HepG2 (cell line): ENCODE measurements around the gene RRP12. TPM values are rescaled to one million over a fixed set of nuclear protein-coding genes. Genes with fewer than 3 reads are reported as not detected.

Experiments
- ARID2 ChIP-seq: sonication (generic); formaldehyde crosslinking; IDR thresholded peaks from 2 replicates; pipeline ENCODE4 v1.8.1; 2022; ENCODE audit warnings: mild to moderate bottlenecking, missing genetic modification reagents, borderline replicate concordance
- BORCS8-MEF2B ChIP-seq: sonication (generic); formaldehyde crosslinking; IDR thresholded peaks from 2 replicates; pipeline ENCODE4 v1.8.0; 2022; ENCODE audit warnings: mild to moderate bottlenecking, missing genetic modification reagents
- FIP1L1 ChIP-seq: fragments of 200-400 bp; formaldehyde crosslinking; IDR thresholded peaks from 2 replicates; pipeline ENCODE4 v1.6.1; 2018; ENCODE audit warnings: low read depth, mild to moderate bottlenecking, low read length, moderate library complexity, borderline replicate concordance; ENCODE audit not compliant: insufficient read depth
- HOXA5 ChIP-seq: sonication (generic); formaldehyde crosslinking; IDR thresholded peaks from 2 replicates; pipeline ENCODE4 v1.4.0; 2020; ENCODE audit warnings: missing genetic modification reagents
- IRF9 ChIP-seq: sonication (generic); formaldehyde crosslinking; IDR thresholded peaks from 2 replicates; pipeline ENCODE4 v1.8.0; 2022; ENCODE audit warnings: missing genetic modification reagents, mild to moderate bottlenecking, borderline replicate concordance
- KDM4B ChIP-seq: sonication (generic); formaldehyde crosslinking; IDR thresholded peaks from 2 replicates; pipeline ENCODE4 v1.4.0; 2020; ENCODE audit warnings: missing genetic modification reagents
- REL ChIP-seq: sonication (generic); formaldehyde crosslinking; conservative IDR thresholded peaks from 2 replicates; pipeline ENCODE4 v1.8.0; 2022; ENCODE audit warnings: mild to moderate bottlenecking, missing genetic modification reagents, moderate library complexity
- REPIN1 ChIP-seq: sonication (generic); formaldehyde crosslinking; IDR thresholded peaks from 2 replicates; pipeline ENCODE4 v1.8.0; 2022; ENCODE audit warnings: missing genetic modification reagents, low read depth, mild to moderate bottlenecking, borderline replicate concordance
- RFX1 ChIP-seq: fragments of 450-650 bp; IDR thresholded peaks from 2 replicates; pipeline ENCODE4 v1.6.1; 2017
- TOPORS ChIP-seq: sonication (generic); formaldehyde crosslinking; IDR thresholded peaks from 2 replicates; pipeline ENCODE4 v1.8.0; 2023; ENCODE audit warnings: mild to moderate bottlenecking, missing genetic modification reagents
- ZNF281 ChIP-seq: sonication (generic); formaldehyde crosslinking; IDR thresholded peaks from 2 replicates; pipeline ENCODE4 v1.4.0; 2020; ENCODE audit warnings: missing genetic modification reagents, borderline replicate concordance
- ZNF331 ChIP-seq: sonication (generic); formaldehyde crosslinking; IDR thresholded peaks from 2 replicates; pipeline ENCODE4 v1.4.0; 2020; ENCODE audit warnings: missing genetic modification reagents
- ZNF570 ChIP-seq: sonication (generic); formaldehyde crosslinking; IDR thresholded peaks from 2 replicates; pipeline ENCODE4 v1.4.0; 2020; ENCODE audit warnings: mild to moderate bottlenecking, missing genetic modification reagents, borderline replicate concordance
- ZNF589 ChIP-seq: sonication (generic); formaldehyde crosslinking; conservative IDR thresholded peaks from 2 replicates; pipeline ENCODE4 v1.8.0; 2022; ENCODE audit warnings: mild to moderate bottlenecking, moderate library complexity, missing genetic modification reagents
- ZNF607 ChIP-seq: sonication (generic); formaldehyde crosslinking; IDR thresholded peaks from 2 replicates; pipeline ENCODE4 v1.5.1; 2020; ENCODE audit warnings: missing genetic modification reagents, mild to moderate bottlenecking, borderline replicate concordance
- ZNF709 ChIP-seq: sonication (generic); formaldehyde crosslinking; IDR thresholded peaks from 2 replicates; pipeline ENCODE4 v1.5.0; 2020; ENCODE audit warnings: mild to moderate bottlenecking, missing genetic modification reagents
- polyA plus RNA-seq, 8 experiments: library from polyadenylated mRNA; depleted of rRNA in 3 of 8; stranded (reverse) in 7 of 8; unstranded in 1 of 8; fragments of >200 nt; fragmentation: Illumina TruSeq in 4 of 8; extraction: Trizol in 4 of 8; gene quantifications; 2 replicates each; pipeline versions ENCODE4 v1.2.1 to v1.2.3, GENCODE V29; 2011 to 2016; ENCODE audit warnings: low read depth in 4 of 8, missing spikeins in 1 of 8, mixed read lengths in 1 of 8; ENCODE audit not compliant: insufficient read depth in 1 of 8
- total RNA-seq, 5 experiments: library from RNA; depleted of rRNA; stranded (reverse); fragments of >200 nt; fragmentation: Illumina TruSeq; extraction: Trizol; gene quantifications; 2 replicates each; pipeline ENCODE4 v1.2.3, GENCODE V29; 2016; ENCODE audit warnings: low read depth in 1 of 5
- TF ChIP-seq, protein P1 (sequence below): sonication (generic); formaldehyde crosslinking; IDR thresholded peaks from 2 replicates; pipeline ENCODE4 v1.4.0; 2020; ENCODE audit warnings: missing genetic modification reagents, borderline replicate concordance
- TF ChIP-seq, protein P2 (sequence below): sonication (generic); formaldehyde crosslinking; IDR thresholded peaks from 2 replicates; pipeline ENCODE4 v1.4.0; 2020; ENCODE audit warnings: missing genetic modification reagents; ENCODE audit errors: not compliant biosample characterization

RRP12 gene
- total and polyA plus RNA-seq, 2 of the 13 experiments (the other 11 are each of a cell fraction or from before 2014, with no cell fraction given): 13.2 to 39.4 TPM

GRCh38 chr10:97334370-97335175, 66.6 kb downstream of the RRP12 start, which contains the start of gene FRAT2 (continued):
- TF ChIP-seq, protein P1, sequence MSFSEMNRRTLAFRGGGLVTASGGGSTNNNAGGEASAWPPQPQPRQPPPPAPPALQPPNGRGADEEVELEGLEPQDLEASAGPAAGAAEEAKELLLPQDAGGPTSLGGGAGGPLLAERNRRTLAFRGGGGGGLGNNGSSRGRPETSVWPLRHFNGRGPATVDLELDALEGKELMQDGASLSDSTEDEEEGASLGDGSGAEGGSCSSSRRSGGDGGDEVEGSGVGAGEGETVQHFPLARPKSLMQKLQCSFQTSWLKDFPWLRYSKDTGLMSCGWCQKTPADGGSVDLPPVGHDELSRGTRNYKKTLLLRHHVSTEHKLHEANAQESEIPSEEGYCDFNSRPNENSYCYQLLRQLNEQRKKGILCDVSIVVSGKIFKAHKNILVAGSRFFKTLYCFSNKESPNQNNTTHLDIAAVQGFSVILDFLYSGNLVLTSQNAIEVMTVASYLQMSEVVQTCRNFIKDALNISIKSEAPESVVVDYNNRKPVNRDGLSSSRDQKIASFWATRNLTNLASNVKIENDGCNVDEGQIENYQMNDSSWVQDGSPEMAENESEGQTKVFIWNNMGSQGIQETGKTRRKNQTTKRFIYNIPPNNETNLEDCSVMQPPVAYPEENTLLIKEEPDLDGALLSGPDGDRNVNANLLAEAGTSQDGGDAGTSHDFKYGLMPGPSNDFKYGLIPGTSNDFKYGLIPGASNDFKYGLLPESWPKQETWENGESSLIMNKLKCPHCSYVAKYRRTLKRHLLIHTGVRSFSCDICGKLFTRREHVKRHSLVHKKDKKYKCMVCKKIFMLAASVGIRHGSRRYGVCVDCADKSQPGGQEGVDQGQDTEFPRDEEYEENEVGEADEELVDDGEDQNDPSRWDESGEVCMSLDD: peak; percentile 27; the same call in 1 of the 2 replicates
- TF ChIP-seq ARID2 (peak; percentile 79; the same call in 1 of the 2 replicates), REPIN1 (CRISPR knock-in tag) (peak; percentile 49), IRF9 (CRISPR knock-in tag) (peak; percentile 96), REL (peak; percentile 70; the same call in 1 of the 2 replicates), KDM4B (CRISPR knock-in tag) (no peak), RFX1 (no peak), BORCS8-MEF2B (peak; percentile 71; the same call in 1 of the 2 replicates), ZNF570 (CRISPR knock-in tag) (no peak; the same call in 1 of the 2 replicates), ZNF607 (CRISPR knock-in tag) (no peak), FIP1L1 (no peak), ZNF331 (CRISPR knock-in tag) (peak; percentile 54; the same call in 1 of the 2 replicates), ZNF281 (CRISPR knock-in tag) (peak; percentile 99), TOPORS (CRISPR knock-in tag) (no peak), ZNF709 (peak; percentile 81; the same call in 1 of the 2 replicates), ZNF589 (CRISPR knock-in tag) (0 out of 2 replicates have a peak, but pooled peaks have one; percentile 17), HOXA5 (CRISPR knock-in tag) (0 out of 2 replicates have a peak, but pooled peaks have one; percentile 19)
- TF ChIP-seq, protein P2, sequence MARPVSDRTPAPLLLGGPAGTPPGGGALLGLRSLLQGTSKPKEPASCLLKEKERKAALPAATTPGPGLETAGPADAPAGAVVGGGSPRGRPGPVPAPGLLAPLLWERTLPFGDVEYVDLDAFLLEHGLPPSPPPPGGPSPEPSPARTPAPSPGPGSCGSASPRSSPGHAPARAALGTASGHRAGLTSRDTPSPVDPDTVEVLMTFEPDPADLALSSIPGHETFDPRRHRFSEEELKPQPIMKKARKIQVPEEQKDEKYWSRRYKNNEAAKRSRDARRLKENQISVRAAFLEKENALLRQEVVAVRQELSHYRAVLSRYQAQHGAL (CRISPR knock-in tag): no peak
